ENCODE results near the gene NPFF.
A peak's percentile ranks its signal among the peaks of the same experiment; 100 is the strongest.

Gene NPFF

DNA sequence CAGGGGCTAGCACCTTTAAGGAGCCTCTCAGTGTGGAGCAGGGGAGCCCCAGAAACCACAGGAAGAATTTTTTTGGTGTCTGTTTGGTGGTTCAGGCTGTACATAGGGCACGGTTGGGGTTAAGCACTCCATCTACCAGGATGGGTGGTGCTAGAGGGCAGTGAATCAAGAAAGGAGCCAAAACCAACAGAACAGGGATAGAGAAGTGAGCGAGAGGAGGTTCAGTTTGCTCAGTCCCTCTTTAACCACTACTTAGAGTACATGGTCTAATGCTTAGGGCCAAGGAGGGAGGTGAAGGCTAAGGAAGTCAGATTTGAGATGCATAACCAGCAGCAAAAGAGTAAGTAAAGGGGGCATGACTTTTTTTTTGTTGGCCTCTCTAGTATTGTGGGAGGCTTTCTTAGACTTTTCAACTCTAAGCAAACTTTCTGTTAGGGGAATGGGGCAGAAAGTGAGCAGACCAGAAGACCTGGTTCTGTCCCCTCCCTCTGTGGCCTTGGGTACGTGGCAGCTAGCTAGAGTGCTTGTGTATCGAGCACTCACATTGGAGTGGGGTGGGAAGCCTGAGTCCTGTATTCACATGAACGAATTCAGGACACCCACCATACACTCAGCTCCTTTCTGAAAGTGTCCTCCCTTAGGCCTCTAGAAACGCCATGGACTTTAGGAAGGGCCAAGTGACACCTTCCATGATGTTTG, 6.6 kb upstream of the NPFF start:
- no peak for DNase-seq (ENCODE audit: low spot score)

DNA sequence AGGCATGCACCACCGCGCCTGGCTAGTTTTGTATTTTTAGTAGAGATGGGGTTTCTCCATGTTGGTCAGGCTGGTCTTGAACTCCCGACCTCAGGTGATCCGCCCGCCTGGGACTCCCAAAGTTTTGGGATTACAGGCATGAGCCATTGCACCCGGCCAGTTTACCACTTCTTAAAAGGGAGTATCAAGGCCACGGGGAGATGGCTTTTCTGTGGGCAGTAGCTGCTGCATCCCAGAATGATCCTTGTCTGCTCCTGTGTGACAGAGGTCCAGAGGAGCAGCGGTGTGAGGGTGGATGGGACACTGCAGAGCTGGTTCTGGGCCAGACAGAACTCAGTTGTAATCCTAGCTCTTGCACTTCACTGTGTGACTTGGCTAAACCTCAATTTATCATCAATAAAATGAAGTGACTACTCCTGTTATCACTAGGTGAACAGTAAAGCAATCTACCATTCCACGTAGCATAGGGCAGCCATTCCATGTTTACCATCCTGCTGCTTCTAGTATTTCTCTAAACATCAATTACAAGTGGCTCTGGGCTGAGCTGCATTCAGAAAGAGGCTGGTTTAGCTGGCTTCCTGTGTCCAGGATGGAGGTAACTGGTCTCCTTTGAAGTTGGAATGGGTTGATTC, 3.0 kb upstream of the NPFF start:
- no peak for DNase-seq (ENCODE audit: low spot score)

GRCh38 chr12:53508534-53509170, 1.4 kb upstream of the NPFF start:
- DNase-seq (ENCODE audit: low spot score): peak; percentile 76

DNA sequence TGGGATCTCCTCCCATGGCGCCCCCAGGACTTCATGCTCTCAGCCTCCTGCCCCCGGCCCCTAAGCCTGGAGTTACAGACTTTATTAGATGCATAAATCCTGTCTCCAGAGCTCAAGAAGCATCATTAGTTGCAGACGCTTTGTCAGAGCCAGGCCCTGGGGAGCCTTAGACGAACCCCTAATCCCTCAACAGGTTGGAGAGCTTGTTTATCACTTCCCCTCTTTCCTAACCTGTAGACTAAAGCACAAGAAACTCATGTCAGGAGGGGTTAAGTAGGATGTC, 260 bp upstream of the NPFF start:
- no peak for DNase-seq (ENCODE audit: low spot score)

DNA sequence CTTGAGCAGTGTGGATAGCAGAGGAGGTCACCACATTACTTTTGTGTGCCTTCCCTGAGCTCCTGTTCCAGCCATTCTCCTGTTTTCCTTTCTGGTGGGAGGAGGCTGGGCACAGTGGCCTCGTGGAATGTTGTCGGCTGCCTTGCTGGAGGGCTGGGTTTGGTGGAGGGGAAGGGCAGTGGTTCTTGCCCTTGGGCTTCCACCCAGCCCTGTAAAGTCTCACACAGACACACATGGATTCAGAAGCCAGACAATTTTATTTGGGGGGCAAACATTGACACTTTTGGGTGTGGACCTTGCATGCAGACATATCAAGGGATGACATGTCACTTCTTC, 866 bp downstream of the NPFF start:
- DNase-seq (ENCODE audit: low spot score): no peak

DNA sequence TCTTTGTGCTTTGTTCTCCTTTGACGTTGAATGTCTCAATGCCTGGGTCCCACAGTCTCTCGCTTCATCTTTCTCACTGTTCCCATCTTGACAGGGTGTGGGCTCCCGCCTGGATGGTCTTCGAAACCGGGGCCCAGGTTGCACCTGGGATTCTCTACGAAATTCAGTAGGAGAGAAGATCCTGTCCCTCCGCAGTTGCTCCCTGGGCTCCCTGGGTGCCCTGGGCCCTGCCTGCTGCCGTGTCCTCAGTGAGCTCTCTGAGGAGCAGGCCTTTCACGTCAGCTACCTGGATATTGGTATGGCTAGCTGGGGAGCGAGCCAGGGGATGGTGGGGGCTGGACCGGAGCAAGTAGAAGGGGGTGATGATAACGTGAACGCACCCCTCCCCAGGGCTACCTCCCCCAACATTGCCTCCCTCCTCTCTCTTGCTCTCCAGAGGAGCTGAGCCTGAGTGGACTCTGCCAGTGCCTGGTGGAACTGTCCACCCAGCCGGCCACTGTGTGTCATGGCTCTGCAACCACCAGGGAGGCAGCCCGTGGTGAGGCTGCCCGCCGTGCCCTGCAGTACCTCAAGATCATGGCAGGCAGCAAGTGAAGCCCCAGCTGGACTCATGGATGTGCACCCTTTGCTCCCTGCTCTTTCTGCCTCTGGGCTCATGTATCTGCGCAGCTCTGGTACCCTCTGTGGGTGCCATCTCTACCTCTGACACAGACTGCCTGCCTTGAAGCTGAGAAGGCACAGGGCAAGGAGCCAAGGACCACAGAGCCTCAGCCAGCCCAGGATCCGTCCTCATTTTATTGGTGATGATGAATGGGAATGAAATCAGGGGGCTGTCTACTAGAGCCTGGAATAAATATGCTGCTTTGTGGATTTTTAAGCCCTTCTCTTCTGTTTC, 1.5 kb downstream of the NPFF start:
- no peak for DNase-seq (ENCODE audit: low spot score)

DNA sequence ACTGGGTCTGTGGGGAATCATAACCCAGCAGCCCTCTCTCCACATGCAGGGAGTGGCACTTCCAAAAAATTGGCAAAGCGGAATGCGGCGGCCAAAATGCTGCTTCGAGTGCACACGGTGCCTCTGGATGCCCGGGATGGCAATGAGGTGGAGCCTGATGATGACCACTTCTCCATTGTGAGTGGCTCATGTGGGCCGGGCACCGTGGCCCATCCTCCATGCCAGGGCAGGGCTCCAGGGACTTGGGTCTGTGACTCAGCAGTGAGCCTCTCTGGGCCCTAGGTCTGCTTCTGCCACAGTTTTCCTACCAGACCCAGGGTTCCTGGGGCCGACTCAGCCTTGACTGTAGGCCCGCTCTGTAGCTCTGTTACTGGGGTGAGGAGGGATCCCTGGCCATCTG, 2.2 kb downstream of the NPFF start:
- no peak for DNase-seq (ENCODE audit: low spot score)

GRCh38 chr12:53504004-53504920, 3.0 kb downstream of the NPFF start:
- no peak for DNase-seq (ENCODE audit: low spot score)

GRCh38 chr12:53502983-53503728, 4.1 kb downstream of the NPFF start:
- DNase-seq (ENCODE audit: low spot score): no peak

DNA sequence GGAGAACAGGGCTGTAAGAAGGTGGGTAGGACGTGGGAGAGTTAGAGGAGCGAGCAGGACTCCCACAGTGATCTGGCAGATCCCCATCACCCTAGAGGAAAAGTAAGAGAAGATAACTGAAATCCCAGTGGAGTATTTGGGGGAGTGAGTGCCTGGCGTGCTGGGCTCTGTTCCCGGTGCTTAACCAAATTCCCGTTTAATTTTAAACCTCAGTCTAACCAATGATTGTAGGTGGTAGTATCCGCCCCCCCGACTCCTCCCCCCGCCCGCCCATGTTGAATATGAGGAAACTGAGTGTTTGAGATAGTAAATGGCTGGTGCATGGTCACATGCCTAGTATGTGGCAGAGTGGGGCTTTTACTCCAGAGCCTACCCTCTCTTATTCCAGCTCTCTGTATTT, 5.0 kb downstream of the NPFF start:
- no peak for DNase-seq (ENCODE audit: low spot score)

GRCh38 chr12:53501615-53502181, 5.6 kb downstream of the NPFF start:
- no peak for DNase-seq (ENCODE audit: low spot score)

DNA sequence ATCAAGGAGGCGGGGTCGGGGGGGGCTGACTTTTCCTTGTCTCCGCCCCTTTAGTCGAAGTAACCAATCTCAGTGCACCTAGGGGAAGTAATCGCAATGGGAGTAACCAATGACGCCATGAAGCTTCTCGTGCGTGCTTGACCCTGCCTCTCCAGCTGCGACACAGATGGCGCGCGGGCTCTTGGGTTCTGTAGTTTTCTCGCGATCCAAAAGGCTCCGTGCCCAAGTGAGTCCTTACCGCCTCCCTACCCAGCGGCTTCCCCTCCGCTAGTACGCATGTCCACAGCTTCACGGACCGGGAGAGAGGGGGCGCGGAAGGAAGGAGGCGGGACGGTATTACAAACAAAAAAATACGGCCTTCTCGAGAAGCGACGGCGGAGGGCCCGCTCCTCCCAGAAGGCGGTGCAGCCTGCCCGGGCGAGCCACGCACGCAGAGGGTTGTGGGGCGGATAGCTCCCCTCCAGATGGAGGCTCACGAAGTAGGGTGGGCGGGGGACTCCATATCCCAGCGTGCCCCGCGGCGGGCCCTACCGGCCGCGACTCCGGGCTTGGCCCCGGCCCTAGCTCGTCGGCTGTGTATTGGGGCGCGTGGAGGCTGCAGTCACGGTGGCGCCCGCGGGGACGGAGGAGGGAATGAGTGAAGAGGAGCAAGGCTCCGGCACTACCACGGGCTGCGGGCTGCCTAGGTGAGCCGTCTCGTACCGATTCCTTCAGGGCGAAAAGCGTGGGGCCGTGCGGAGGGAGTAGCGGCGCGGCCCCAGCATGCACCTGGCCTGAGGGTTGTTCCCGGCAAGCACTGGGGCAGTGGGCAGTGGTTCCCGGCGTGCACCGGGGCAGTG, 6.3 kb downstream of the NPFF start, which contains the start of gene TARBP2:
TSS of gene TARBP2 (plus strand) at position 508 of the 839 bp plus-strand sequence. CDS start at position 634, 126 bp downstream.
- DNase-seq (ENCODE audit: low spot score): peak; percentile 99

GRCh38 chr12:53500142-53500775, 7.0 kb downstream of the NPFF start:
- DNase-seq (ENCODE audit: low spot score): no peak

- DNase-seq (ENCODE audit: low spot score): peak; percentile 60
Measured at GRCh38 chr12:53499266-53500141, 7.8 kb downstream of the NPFF start, which contains the start of gene MAP3K12. Gene MAP3K12 (minus strand): TSS chr12:53499458. CDS start chr12:53487391, 12,067 bp downstream.

DNA sequence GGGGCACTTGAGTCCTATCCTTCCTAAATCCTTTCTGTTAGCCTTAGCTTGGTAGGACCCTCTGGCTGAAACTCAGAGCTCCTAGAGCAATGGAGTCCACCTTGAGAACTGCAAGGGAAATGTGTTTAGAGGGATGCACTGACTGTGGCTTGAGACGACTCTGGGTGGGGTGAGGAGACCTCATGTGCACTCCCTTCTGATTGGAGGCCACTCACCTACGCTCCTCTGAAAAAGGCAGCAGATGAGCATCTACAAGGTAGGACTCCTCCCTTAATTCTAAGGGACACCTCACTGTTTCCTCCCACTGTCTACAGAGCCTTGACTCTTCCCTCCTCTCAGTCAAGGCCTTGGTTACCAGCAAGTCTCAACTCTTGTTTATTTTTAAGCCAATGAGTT, 9.1 kb downstream of the NPFF start:
- DNase-seq (ENCODE audit: low spot score): no peak

GRCh38 chr12:53497461-53497860, 9.8 kb downstream of the NPFF start:
- no peak for DNase-seq (ENCODE audit: low spot score)

DNA sequence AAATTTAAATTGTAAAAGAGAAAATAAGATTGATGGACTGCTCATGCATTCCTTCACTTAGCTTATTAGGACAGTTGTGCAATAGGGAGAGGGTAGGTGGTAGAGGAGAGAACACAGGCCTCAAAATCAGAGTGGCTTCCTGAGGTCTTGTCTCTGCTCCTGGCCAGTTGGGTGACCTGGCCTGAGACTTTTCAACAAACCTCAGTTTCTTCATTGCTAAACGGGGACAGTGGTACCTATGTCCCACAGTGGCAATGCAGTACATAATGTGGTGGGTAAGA, 10.6 kb downstream of the NPFF start:
- DNase-seq (ENCODE audit: low spot score): no peak
